Panc1 (cell line): ENCODE results near the gene SYT14. TPM values are rescaled to one million over a fixed set of nuclear protein-coding genes. Genes with fewer than 3 reads are reported as not detected.

Experiments used
- ATAC-seq: fragments of 200-7000 bp; cut with Tn5 transposase; 2 replicates; pipeline ENCODE4 v1.9.1; 2020; ENCODE audit warnings: mild to moderate bottlenecking, moderate library complexity
- BruUV-seq: library from RNA; stranded (reverse); fragments of 400-500 nt; replicated peaks from 2 replicates; lab custom pipeline; 2021; lab: Mats Ljungman, UMichigan
- CTCF ChIA-PET: fragments of 300-600 bp; sonication (Branson Sonifier 250); formaldehyde crosslinking; loops from one replicate; lab custom pipeline; 2022; ENCODE audit warnings: antibody characterized with exemption; lab: Charles Lee
- POLR2A ChIA-PET: fragments of 300-600 bp; sonication (Branson Sonifier 250); formaldehyde crosslinking; loops from one replicate; lab custom pipeline; 2022; ENCODE audit warnings: antibody characterized with exemption; lab: Charles Lee
- DNase-seq: peaks from one replicate; pipeline ENCODE4 v3.0.0-alpha.2; 2010; ENCODE audit warnings: low read depth, low spot score
- H3K27ac ChIP-seq: 2 replicates; pipeline ENCODE4 v1.5.1; 2011; ENCODE audit warnings: mild to moderate bottlenecking, low read length, inconsistent platforms
- H3K27me3 ChIP-seq: fragments of 200-500 bp; sonication (Bioruptor generic); 2 replicates; pipeline ENCODE4 v1.6.0; 2014; ENCODE audit warnings: low read length, inconsistent platforms; ENCODE audit not compliant: control insufficient read depth, insufficient read depth
- H3K36me3 ChIP-seq: fragments of 200-500 bp; sonication (Bioruptor generic); 2 replicates; pipeline ENCODE4 v1.5.1; 2014; ENCODE audit warnings: inconsistent platforms, mild to moderate bottlenecking, low read length, moderate library complexity; ENCODE audit not compliant: control insufficient read depth, insufficient read depth
- H3K4me1 ChIP-seq: 2 replicates; pipeline ENCODE4 v1.5.1; 2011; ENCODE audit warnings: inconsistent platforms, mild to moderate bottlenecking, low read length, moderate library complexity; ENCODE audit not compliant: control insufficient read depth, insufficient read depth
- H3K4me3 ChIP-seq, 2 experiments: 2 replicates each; pipeline ENCODE4 v1.5.1; 2011 to 2012; ENCODE audit warnings: low read depth in 2 of 2, low read length in 2 of 2, mild to moderate bottlenecking in 2 of 2, inconsistent platforms in 1 of 2, moderate library complexity in 1 of 2
- H3K9me3 ChIP-seq: fragments of 200-500 bp; sonication (Bioruptor generic); 2 replicates; pipeline ENCODE4 v1.5.1; 2014; ENCODE audit warnings: low read depth, mild to moderate bottlenecking, inconsistent platforms, low read length, moderate library complexity; ENCODE audit not compliant: control insufficient read depth, insufficient read depth
- CTCF ChIP-seq: fragments of 450-650 bp; IDR thresholded peaks from 2 replicates; pipeline ENCODE4 v1.5.1; 2017; ENCODE audit warnings: mild to moderate bottlenecking
- POLR2AphosphoS5 ChIP-seq: IDR thresholded peaks from 2 replicates; pipeline ENCODE4 v1.6.1; 2012; ENCODE audit warnings: mild to moderate bottlenecking, low read depth, low read length, moderate library complexity
- REST ChIP-seq, 2 experiments: IDR thresholded peaks; 2 replicates each; pipeline ENCODE4 v1.6.1; 2011 to 2012; ENCODE audit warnings: low read depth in 2 of 2, control low read depth in 1 of 2, low read length in 1 of 2, mild to moderate bottlenecking in 1 of 2, moderate library complexity in 1 of 2; ENCODE audit not compliant: insufficient read depth in 1 of 2
- SIN3A ChIP-seq: IDR thresholded peaks from 2 replicates; pipeline ENCODE4 v1.6.1; 2012; ENCODE audit warnings: low read depth, mild to moderate bottlenecking, low read length, moderate library complexity, borderline replicate concordance; ENCODE audit not compliant: insufficient read depth
- TCF7L2 ChIP-seq: IDR thresholded peaks from 2 replicates; pipeline ENCODE4 v1.6.1; 2011; ENCODE audit warnings: mild to moderate bottlenecking, low read depth, low read length, inconsistent platforms
- in situ Hi-C: cut with HindIII; loops from 2 replicates; pipeline ENCODE4 v1.10.0; 2016; ENCODE audit warnings: low sequenced_read_pairs, low pct_unique_long_range_greater_than_20kb
- intact Hi-C: fragments of 100-400 bp; cut with micrococcal nuclease; formaldehyde crosslinking; loops from one replicate; pipeline ENCODE4 v1.10.0; 2022; ENCODE audit not compliant: unreplicated experiment
- total RNA-seq: library from RNA; stranded (reverse); gene quantifications from one replicate; pipeline ENCODE4 v1.2.1, GENCODE V29; 2021; ENCODE audit not compliant: unreplicated experiment

SYT14 gene
- total RNA-seq, 1 experiment from 2014 or later: not detected

- intact Hi-C loops: no loop called here
- TF ChIP-seq REST (IDR thresholded peaks at IDR 0.05; ENCODE audit: insufficient read depth in 1 of 2, low read depth in 2 of 2, low read length in 1 of 2) (no peak), CTCF (peak; percentile 10; the same call in 1 of the 2 replicates)
- H3K36me3 ChIP-seq: no peaks in the 10 kb centered on the region
- no TSS peak for BruUV-seq
- ATAC-seq: no peak
- H3K4me1 ChIP-seq: no peaks in the 10 kb centered on the region
- DNase-seq: no peak
- in situ Hi-C loops: no loop called here
- POLR2A ChIA-PET: no interaction called here
- no peaks in the 10 kb centered on the region for H3K9me3 ChIP-seq
- no peak overlapping the region for H3K27ac ChIP-seq
- H3K4me3 ChIP-seq: no peak overlapping the region
- H3K27me3 ChIP-seq: no peaks in the 10 kb centered on the region
- CTCF ChIA-PET: no interaction called here
These were observed 87.0 kb downstream of the SYT14 start for GRCh38 chr1:210024996-210025395.

GRCh38 chr1:210025870-210026269 lies 87.9 kb downstream of the SYT14 start:
- Histone ChIP-seq H3K36me3 (no peaks in the 10 kb centered on the region), H3K27ac (no peak overlapping the region), H3K4me1 (no peaks in the 10 kb centered on the region), H3K9me3 (no peaks in the 10 kb centered on the region), H3K4me3 (no peak overlapping the region), H3K27me3 (no peaks in the 10 kb centered on the region)
- in situ Hi-C loops: no loop called here
- ChIA-PET CTCF (no interaction called here), POLR2A (interaction anchor here (0.7 kb wide), 1 partner anchor 1832 kb away, joined by 3 read pairs; no protein-coding TSS in a partner anchor)
- intact Hi-C loops: no loop called here
- ATAC-seq (no peak), DNase-seq (no peak)
- no TSS peak for BruUV-seq
- TF ChIP-seq TCF7L2 (no peak), REST (IDR thresholded peaks at IDR 0.05; ENCODE audit: insufficient read depth in 1 of 2, low read depth in 2 of 2, low read length in 1 of 2) (no peak), SIN3A (no peak), CTCF (no peak), POLR2AphosphoS5 (no peak)
